NCI-H2227 (cell line): Measurements from ENCODE around the gene GNMT.
A peak's percentile ranks its signal among the peaks of the same experiment; 100 is the strongest.
"Not testable (repeated sequence)": the region's sequence is repeated elsewhere in the genome, so short reads cannot be mapped to it uniquely, and the experiment has no call there.

Source experiments
- DNase-seq: peaks from one replicate; lab custom pipeline; 2025; ENCODE audit not compliant: unreplicated experiment; lab: John Stamatoyannopoulos, UW

Gene GNMT

DNA sequence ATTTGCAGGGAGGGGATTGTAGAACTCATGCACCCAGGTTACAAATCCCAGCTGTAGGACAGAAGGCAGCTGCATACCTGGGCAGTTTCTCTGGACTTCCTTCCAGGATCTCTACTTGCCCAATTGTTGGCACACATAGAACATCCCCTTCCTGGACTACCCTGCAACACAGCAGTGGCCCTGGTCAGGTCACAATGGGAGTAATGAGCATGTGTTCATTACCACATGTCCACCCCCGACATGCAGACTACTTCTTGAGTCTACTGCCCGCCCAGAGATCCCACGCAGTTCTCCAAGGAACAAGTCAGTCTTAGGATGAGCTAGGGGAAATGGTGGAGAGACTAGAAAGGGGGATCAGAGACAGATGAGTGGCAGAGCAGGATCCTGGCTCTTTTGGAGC, 13.4 kb downstream of the GNMT start:
- no peak for DNase-seq

DNA sequence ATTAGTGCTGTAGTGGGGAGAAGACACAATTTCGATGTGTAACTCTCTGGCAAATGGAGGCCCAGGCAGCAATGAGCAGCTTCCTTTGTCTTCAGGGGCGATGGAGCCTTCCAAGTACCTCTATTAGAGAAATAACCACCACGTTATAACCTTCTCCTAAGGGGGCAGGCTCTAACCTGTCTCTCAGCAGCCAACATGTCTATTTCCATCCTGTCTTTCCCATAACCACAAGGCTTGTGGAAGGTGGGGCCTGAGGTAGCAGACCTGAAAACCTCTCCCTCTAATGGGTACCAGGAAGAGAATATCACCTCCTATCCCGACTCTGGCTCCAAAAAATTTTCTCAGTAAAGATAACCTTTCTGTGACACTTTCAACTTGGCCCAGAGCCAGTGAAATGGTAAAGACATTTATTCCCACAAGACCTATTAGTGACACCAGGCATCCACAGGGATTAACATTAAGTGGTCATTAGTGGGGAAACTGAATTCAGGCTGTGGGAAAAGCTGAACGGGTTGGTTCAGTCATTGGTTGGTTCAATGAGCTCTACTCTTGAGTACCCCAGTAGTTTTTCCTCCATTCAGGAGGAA, 14.5 kb downstream of the GNMT start:
- DNase-seq: no peak

DNA sequence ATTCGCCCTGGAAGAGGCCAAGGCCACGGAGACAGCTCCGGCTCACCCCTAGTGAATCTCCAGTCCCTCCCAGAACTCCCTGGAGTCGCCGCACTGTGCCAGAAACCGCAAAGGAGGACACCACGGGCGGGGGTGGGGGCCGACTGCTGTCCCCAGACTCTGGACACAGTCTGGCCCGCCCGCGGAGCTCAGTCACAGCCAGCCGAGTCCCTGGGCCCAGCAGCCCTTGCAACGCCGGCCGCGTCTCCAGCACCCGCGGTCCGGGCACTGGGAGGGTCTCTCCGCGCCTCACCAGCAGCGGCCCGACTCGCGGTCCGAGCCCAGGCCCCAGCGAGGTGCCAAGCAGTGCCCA, 17.9 kb downstream of the GNMT start:
- DNase-seq: peak; percentile 11

DNA sequence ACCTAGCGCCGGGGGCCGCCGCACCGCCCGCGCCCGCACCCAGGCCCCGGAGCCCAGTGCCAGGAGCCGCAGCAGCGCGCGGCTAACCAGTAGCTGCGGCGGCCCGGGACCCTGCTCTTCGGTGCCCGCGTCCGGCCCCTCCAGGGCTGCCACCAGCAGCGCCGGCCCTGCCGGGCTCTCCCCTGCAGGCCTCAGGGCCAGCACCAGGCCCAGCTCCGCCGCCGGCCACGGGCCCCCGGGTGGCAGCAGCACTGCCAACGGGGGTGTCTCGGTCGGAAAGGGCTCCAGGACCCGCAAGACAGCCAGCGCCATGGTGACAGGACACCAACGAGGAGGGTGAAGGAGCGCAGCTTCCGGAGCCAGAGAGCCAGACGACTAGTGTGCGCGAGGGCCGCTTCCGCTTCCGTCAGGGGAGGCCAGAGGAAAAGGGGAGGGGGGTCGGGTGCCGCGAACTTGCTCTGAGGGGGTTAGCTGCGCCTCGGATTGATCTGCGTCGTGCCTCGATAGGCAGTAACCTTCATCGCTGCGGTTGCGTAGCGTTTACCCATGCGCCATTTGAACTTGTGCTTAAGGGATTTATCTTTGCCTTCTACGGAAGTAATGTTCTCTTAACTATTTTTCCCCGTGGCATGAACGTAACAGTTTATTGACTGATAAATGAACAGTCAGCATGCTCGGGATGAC, 18.4 kb downstream of the GNMT start, which contains the start of gene PEX6:
PEX6 (minus strand) TSS at position 343 of the 684 bp plus-strand sequence; CDS start at position 312, 31 bp downstream.
- DNase-seq: peak; percentile 89

DNA sequence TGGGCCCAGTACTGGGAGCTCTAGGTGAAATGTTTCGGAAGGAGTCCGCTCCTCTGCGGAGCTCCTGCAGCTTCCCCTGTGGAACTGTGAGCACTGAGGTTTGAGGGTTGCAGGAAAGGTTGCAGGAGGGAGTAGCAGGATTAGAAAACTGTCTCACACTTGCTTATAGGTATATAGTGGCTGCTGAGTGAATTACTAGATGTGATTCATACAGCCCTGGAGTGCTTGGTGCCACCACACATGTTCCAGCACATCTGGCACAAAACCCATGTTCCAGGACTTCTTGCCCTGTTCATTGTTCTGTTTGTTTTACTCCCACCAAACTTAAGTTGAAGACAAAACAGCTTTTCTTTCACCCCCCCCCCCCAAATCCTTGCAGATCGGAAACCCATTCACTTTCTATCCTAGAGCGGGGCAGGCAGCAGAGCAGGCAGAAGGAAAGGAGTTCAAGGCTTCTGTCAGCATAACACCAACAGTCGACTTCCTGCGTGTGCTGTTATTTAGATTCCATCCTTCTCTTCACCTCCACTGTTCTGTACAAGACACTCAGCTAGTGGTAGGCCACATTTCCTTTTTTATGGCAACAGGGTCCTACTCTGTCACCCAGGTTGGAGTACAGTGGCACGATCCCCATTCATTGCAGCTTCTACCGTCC, 19.1 kb downstream of the GNMT start:
- no peak for DNase-seq

DNA sequence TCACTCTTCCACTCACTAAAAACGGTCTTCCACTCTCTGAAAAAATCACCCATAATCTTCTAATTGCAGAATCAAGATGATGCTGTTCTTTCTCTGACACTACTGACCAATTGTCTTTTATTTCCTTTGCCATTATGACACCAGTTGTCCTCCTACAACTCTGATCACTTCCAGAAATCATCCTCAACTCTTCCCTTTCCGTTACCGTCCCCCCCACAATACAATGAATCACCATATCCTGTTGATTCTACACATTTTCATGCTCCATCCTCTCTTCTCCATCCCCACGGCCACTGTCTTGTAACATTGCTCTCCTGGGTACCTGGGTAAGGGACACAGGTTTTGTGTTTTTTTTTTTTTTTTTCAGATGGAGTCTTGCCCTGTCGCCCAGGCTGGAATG, 21.3 kb downstream of the GNMT start:
- DNase-seq: no peak

DNA sequence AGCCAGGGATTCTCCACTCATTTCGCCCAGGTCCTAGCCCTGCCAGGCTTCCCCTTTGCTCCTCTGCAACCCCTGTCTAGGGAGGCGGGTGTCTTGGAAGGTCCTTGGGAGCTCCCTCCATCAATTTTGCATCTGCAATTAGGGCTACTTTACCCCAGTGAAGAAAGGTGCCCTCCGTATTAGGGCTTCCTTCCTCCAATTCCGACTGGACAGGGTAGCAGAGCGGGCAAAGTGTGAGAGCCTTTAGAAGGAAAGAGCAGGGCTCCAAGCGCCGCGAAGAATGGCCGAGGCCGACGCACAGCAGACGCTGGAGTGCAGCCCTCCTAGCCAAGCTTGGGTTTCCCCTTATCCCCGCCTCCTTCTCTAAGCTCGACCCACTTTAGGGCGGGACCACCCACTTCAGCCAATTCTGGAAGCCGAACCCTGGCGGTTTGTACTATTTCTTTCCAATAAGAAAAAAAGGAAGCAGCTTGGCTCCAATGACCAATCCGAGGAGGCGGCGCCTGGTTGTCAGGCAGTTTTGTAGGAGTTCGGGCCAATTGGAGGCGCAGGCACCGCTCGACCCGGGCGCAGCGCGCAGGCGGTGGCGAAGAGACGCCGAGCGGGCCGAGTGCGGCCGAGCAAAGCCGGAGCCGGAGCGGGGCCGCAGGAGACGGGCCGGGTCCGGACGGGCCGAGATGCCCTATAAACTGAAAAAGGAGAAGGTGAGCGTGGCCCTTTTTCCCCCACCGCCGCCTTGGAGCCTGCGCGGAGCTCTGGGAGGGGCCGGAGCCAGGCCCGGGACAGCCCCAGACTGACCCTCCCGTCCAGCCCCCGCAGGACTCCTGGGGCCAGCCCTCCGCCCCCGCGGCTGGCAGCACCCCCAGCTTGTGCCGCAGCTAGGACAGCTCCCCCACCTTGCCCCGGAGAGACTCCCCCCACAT, 23.7 kb downstream of the GNMT start, which contains the start of gene PPP2R5D:
PPP2R5D (plus strand) TSS at position 570 of the 923 bp plus-strand sequence; CDS start at position 678, 108 bp downstream.
- DNase-seq: peak; percentile 97

DNA sequence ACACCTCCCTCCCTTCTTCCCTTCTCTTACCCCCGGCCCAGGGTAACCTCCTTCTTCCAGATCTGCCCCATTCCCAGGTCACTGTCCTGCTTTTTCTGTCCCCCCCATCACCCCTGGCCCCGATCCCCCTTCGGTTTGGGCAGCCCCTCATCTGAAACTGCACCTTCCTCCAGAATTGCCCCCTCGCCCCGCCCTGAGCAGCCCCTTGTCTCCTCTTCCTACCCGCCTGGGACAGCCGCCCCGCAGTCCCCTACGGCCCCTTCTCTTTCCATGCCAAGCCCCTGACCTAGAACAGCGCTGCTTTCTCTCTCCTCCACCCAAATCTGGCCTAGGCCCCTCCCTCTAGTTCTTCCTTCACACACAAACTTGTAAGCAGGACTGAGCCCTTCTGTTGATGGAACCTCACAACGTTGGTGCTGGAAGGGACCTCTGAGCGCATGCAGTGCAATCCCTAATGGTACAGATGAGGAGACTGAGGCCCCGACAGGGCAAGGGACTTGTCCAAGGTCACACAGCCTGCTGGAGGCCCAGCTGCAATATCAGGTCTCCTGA, 24.4 kb downstream of the GNMT start:
- DNase-seq: no peak

DNA sequence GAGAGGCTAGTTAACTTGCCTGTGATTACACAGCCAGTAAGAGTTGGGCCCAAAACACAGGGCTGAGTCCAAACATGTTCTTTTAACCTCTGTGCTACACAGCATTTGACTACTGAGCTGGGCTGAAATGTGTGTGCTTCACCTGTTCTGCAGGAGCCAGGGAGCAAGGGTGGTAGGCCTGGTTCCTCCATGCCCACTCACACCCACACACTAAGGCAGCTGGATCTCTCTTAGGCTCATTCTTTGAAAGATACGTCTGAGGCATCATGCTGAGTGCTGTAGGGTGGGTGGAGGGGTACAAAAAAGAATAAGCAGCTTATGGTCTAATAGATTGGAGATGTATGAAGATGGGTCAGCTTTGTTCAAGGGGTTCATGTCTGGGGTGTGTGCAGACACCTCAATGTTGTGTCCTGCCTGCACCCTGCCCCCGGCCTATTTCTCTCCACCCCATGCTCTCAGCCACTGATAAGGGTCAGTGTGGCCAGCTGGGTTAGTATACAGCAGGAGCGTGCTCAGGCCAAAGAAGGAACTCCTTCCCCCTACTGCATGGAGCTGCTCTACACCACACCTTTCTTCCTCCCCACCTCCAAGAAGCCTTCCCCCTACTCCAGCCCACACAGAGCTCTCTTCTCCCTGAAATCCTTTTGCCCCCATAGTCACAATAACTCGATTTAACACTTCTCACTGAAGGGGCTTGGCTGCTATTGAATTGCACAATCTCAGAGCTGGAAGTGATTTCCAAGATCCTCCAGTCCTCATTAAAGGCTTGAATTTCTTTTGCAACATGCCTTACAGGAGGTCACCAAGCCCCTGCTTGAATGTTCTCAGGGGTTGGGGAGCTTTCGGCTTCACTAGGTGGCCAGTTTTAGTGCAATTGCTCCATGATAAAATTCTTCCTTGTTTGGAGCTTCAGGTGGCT, 27.2 kb downstream of the GNMT start:
- no peak for DNase-seq

DNA sequence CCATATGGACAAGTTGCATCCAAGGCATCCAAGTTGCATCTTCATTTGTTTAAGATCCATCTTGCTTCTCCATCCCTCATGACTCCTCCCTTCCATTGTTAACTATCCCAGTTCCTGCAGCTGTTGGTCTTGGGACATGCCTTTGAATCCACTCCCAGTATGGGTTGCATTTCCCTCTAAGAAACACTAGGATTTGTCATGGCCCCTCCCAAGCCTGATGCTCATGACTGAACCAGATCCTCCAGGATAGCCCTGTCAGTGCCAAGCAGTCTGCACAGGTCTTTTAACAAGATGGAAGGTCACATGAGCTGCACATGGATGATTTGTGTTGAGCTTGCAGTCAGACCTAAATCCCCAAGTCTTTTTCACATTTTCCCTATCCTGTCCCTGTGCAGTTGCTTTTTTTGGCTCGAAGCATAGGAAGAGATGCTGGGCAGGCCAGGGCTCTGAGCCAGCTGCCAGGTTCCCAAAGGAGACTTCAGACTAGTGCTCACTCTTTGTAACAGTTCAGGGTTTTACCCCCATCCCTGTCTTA, 28.0 kb downstream of the GNMT start:
- DNase-seq: no peak

DNA sequence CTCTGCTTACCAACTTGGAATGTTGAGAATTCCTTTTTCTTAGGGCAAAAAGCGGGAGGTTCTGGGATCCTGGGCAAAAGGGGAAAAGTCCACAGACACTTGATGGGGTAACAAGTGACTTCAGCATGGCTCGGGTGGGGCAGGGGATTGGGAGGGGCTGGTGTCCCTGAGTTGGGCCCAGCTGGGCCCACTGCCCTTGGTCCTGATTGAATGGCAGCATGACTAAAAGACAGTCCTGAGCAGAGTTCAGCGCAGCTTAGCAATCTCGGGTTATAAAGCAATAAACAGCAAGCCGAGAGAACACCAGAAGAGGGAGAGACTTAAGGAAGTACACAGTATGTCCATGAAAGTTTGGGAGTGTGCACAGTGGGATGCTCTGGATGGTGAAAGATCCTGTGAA, 29.4 kb downstream of the GNMT start:
- no peak for DNase-seq

DNA sequence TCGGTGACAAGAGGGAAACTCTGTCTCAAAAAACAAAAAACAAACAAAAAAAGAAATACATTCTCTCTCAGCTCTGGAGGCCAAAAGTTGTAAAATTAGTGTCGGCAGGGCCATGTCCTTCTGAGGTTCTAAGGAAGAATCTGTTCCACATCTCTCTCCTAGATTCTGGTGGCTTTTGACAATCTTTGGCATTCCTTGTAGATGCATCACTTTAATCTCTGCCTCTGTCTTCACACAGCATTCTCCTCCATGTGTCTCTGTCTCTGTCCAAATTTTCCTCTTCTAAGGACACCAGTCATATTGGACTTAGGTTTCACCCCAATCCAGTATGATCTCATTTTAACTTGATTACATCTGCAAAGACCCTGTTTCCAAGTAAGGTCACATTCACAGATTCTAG, 32.9 kb downstream of the GNMT start:
- no peak for DNase-seq

DNA sequence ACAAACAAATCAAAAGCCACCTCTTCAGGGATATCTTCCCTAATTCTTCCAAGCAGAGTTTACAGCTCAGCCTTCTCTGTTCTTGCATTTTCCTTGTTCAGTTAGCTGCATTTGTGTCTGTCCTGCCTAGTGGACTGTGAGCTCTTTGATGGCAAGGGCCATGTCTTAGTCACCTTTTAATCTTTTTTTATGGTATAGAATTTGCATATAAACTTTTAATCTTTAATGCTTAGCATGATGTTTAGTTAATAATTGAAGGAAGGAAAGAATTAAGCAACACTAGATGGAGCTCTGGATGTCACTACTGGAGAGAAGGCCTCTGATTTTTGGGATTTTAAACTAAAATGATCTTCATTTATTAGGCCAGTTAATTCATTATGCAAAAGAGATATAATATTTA, 36.0 kb downstream of the GNMT start:
- DNase-seq: no peak

DNA sequence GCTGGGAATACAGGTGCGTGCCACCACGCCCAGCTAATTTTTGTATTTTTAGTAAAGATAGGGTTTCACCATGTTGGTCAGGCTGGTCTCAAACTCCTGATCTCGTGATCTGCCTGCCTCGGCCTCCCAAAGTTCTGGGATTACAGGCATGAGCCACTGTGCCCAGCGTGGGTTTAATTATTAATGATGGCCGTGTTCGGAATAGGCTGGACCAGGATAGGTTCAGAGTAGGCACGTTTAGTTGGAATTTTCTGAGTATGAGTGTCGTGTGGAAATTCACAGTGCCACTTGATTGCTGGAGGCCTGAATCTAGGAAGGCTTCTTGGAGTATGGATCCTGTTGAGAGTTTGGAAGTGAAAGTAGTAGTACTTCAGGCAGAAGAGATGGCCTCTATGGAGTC, 37.7 kb downstream of the GNMT start:
- not testable (repeated sequence) for DNase-seq

DNA sequence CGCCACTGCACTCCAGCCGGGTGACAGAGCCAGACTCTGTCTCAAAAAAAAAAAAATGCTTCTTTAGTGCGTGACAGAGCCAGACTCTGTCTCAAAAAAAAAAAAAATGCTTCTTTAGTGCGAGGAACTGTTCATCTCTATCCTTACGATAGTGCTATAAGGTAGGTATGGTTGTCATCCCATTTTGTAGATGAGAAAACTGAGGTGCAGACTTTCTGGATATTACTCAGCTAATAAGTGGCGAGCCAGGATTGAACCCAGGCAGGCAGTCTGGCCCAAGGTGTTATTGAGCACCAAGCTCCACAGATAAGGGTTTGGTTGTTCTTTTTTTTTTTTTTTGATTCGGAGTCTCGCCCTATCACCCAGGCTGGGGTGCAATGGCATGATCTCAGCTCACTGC, 41.3 kb downstream of the GNMT start:
- DNase-seq: no peak

DNA sequence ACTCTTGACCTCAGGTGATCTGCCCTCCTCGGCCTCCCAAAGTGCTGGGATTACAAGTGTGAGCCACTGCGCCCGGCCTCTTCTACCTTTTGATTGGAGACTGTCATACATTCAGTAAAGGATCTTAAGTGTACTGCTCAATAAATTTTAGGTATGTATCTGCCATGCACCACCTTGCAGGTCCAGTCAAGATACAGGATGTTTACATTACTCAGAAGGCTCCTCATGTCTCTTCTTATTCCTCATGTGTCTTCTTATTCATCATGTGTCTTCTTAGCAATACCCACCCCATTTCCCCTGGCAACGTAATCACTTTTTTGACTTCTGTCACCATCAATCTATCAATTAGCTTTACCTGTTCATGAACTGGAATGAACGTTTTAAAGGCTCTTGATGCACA, 45.3 kb downstream of the GNMT start:
- no peak for DNase-seq

DNA sequence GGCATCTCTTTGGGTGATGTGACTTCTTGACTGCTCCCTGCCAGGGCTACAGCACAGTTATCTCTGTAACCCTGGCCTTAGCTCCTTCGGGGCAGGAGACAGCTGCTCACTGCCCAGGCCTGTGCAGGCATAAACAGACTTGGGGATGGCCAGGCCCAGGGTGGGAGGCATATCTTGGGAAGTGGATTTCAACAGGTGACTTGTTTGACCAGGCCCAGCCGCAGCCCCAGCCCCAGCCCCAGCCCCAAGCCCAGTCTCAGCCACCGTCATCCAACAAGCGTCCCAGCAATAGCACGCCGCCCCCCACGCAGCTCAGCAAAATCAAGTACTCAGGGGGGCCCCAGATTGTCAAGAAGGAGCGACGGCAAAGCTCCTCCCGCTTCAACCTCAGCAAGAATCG, 45.7 kb downstream of the GNMT start:
- DNase-seq: no peak

DNA sequence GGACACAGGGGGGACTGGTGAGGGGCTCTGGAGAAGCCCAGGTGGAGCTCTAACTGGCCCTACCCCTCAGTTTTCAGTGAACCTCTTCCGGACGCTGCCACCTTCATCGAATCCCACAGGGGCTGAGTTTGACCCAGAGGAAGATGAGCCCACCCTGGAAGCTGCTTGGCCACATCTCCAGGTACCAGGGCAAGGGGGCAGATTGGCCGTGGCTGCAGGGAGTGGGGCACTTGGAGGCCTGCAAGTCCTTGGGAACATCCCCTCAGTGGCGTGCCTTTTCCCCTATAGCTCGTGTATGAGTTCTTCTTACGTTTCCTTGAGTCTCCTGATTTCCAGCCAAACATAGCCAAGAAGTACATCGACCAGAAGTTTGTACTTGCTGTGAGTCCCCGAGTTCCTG, 46.6 kb downstream of the GNMT start:
- DNase-seq: no peak

DNA sequence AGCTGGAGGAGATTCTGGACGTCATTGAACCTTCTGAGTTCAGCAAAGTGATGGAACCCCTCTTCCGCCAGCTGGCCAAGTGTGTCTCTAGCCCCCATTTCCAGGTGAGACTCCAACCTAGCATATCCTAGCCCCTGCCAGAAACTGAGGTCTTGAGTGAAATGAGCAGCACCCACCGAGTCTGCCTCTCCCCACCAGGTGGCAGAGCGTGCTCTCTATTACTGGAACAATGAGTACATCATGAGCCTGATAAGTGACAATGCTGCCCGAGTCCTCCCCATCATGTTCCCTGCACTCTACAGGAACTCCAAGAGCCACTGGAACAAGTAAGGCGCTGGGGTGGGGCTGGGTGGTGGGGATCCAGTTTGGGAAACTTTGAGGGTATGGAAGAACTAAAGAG, 48.6 kb downstream of the GNMT start:
- DNase-seq: peak; percentile 33

DNA sequence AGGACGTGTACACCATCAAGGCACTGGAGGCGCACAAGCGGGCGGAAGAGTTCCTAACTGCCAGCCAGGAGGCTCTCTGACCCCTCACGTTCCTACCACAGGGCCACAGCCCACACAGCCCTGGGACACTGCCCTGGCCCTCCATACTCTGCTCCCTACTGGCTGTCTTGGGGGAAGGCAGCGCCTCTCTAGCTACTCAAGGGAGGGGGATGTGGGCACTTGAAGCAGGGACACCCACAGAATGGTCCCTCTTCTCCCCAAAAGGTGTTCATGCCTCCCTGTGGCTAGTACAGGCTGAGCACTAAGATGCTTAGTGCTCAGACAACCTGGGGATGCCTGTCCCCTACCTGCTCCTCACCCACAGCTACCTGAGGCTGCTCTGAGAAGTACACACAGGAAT, 50.7 kb downstream of the GNMT start:
- DNase-seq: no peak
